Fibroblast of pulmonary artery (primary cell): ENCODE measurements around the gene REXO1.

ENCODE experiments used
- DNase-seq: peaks from one replicate; pipeline ENCODE4 v3.0.0-alpha.2; 2010; ENCODE audit warnings: low read depth
- H3K4me3 ChIP-seq: replicated peaks from 2 replicates; pipeline ENCODE4 v1.5.1; 2011; ENCODE audit warnings: low read depth, mild to moderate bottlenecking, control low read depth, low read length, moderate library complexity
- TF ChIP-seq, protein P1 (sequence below): IDR thresholded peaks from 2 replicates; pipeline ENCODE4 v1.5.1; 2011; ENCODE audit warnings: mild to moderate bottlenecking, control low read depth, low read length, inconsistent platforms; ENCODE audit errors: missing control alignments

Gene REXO1

DNA sequence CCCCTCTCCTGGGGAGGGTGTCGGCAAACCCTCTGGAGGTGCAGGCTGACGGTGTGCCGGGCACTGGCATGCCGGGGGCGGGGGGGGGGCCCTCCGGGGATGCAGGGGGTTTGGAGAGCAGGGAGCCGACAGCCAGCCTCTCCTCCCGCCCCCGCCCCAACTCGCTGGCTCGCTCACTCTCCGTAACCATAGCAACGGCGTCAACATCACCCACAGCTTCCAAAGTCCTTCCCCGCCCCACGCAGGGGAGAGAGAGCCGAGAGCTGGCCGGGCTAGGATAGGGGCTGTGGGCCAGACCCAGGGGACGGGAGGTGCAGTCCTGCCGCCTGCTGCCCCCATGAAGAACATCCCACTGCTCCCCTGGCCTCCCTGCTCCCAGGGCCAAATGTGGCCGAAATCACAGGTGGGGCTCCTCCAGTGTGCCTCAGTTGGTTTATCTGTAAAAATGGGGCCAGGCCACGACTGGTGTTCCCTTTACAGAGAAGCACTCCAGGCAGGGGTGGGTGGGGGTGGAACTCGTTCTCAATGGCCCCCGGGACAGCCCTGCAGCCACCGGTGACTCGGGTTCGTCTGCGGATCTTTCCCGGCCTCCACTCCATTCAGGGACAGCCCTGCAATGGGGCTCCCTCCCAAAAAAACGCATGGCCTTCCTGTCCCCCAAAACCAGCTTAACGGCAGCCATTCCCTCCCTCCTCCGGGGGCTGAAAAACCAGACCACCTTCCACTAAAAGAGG lies 11.9 kb upstream of the REXO1 start:
- H3K4me3 ChIP-seq: peak overlapping the region; percentile 69
- DNase-seq: peak; percentile 85
- TF ChIP-seq, protein P1, sequence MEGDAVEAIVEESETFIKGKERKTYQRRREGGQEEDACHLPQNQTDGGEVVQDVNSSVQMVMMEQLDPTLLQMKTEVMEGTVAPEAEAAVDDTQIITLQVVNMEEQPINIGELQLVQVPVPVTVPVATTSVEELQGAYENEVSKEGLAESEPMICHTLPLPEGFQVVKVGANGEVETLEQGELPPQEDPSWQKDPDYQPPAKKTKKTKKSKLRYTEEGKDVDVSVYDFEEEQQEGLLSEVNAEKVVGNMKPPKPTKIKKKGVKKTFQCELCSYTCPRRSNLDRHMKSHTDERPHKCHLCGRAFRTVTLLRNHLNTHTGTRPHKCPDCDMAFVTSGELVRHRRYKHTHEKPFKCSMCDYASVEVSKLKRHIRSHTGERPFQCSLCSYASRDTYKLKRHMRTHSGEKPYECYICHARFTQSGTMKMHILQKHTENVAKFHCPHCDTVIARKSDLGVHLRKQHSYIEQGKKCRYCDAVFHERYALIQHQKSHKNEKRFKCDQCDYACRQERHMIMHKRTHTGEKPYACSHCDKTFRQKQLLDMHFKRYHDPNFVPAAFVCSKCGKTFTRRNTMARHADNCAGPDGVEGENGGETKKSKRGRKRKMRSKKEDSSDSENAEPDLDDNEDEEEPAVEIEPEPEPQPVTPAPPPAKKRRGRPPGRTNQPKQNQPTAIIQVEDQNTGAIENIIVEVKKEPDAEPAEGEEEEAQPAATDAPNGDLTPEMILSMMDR: no peak

DNA sequence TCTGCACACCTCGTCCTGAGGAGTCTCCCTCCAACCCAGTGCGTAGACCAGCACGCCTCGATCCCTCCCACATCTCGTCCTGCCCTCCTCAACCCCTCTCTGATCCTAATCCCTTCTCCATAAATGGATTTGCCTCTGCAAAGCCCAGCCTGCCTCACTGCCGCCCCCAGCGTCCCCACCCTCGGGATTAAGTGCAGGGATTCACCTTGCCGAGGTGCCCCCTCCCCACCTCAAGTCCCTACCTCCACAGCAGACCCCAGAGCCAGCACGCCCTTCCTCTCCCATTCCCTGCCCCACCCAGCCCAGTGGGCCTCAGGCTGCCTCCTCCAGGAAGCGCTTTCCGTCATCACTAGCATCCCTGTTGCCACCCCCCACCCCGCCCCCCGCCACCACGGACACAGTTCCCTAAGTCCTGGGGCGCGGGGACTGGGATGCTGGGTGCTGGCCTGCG lies 11.1 kb upstream of the REXO1 start:
- TF ChIP-seq, protein P1: no peak
- H3K4me3 ChIP-seq: no peak overlapping the region

DNA sequence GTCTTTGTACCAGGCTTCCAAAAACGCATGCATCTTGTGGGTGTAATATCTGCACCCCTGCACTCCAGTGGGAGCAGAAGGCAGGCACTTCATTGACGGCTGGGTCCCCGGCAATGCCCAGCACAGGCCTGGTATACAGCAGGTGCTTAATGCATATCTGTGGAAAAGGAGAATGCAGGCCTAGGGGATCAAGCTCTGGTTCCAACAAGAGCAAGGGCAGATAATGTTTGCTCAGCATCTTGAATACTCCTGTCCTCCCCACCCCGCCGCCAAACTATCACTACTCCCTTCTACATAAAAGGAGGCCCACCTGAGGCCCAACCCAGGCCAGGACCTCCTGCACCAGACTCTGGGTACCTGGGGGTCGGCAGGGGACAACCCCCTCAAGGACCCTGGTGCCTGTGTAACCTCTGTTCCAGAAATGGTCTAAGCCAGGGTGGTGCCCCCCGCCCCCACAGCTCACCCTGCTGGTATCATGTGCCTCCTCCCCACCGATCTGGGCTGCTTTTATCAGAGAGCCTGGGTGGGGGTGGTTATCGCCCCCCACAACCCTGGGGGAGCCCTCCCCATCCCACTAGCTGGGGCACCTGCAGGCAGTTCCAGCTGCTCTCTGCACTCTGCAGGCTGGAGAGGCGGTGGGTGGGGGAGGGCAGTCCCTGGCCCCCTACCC lies 10.3 kb upstream of the REXO1 start:
- TF ChIP-seq, protein P1: no peak
- DNase-seq: no peak
- no peak overlapping the region for H3K4me3 ChIP-seq

More for the DNA sequence above, 11.1 kb upstream of the REXO1 start:
- no peak for DNase-seq

DNA sequence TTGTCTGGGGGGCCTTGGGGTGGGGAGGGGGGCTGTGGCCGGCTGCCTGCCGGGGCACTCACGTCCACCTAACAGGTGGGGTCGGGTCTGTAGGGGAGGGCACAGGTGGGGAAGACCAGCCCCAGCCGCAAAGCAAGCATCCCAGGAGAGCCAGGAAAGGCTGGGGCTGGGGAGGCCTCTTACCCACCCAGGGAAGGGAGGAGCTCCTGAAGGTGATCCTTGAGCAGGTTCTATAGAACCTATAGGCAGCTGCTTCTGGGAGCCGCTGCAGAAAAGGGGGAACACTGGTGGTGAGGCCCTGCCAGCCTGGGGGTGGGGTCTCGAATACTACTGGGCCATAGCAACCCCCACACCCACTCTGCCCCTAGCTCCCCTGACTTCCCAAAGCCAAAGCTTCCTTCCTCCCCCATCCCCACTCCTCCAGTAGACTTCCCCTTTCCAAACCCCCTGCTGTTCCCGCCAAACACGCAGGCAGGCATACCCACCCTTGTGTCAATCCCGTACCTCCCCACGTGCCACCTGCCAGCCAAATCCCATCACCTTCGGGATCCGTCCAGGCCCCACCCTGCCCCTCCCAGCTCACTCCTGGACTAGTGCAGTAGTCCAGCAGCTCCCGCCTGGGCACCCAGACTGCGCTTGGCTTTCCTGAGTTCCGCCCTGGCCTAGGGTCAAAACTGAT lies 9.5 kb upstream of the REXO1 start:
- no peak for DNase-seq
- TF ChIP-seq, protein P1: no peak
- no peak overlapping the region for H3K4me3 ChIP-seq

DNA sequence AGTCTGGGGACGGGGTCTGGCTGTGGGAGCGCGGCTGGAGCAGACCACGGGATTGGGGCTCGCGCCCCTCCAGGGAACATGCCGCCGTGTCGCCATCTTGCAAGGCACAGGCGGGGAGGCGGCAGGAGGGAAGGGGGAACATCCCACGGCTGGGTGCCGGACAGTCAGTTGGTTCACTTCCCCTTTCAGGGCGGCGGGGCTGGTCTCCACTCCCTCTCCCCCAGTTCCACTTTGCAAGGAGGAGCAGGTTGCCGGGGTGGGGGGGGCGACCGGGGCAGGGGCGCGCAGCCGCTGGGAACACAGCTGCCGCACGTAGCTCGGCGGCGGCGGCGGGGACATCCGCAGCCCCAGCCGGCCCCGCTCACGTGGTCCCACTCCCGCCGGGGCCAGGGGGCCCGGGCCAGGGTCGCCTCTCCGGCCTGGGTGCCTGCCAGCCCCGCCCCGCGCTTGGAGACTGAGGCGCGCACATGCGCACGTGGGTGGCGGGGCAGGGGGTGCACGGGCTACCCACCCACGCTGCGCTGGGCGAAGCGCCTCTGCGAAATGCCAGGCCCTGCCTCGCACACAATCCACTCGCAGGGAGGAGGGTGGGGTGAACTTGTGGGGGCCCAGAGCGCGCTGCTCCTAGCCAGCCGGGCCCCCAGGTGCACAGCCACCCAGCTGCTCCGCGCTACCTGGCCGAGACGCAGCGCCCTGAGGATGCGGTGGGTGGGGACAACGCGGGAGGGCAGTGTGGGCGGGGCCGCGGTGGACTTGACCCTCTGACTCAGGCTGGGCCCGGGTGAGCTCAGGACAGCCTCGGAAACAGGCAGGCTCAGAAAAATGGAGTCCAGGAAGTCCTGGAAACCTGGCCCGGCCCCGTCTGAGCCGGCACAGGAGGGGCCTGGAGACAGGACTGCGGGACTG lies 8.7 kb upstream of the REXO1 start:
- H3K4me3 ChIP-seq: peak overlapping the region; percentile 43
- peak; percentile 71 for DNase-seq
- TF ChIP-seq, protein P1: no peak

DNA sequence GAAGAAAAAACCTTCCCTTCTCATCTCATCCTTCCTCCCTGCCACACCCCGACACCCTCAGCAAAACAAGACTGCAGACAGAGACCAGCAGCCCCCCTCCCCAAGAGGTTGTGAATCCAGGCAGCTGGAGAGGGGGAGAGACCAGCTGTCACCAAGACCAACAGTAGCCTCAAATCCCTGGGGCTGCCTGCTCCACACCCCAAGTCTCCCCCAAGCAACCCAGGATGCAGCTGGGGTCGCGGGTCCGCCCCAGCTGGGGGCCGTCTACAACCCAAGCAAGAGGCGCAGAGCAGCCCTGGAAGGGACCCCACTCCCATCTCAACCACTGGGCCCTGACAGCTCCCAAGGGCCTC lies 8.0 kb upstream of the REXO1 start:
- TF ChIP-seq, protein P1: no peak
- DNase-seq: no peak
- peak overlapping the region; percentile 38 for H3K4me3 ChIP-seq
